Ascending aorta (tissue), 2 donors: ENCODE measurements around the gene NTSR1. TPM values are rescaled to one million over a fixed set of nuclear protein-coding genes. Genes with fewer than 3 reads are reported as not detected.

ENCODE experiments used
- DNase-seq, 2 donors: peaks; one replicate each; pipeline ENCODE4 v3.0.0-alpha.2; 2019; ENCODE audit warnings: low spot score in 2 of 2
- H3K27ac ChIP-seq, 2 donors: fragments of 200-600 bp; sonication (generic); one replicate each; pipeline ENCODE4 v1.5.1; 2016 to 2017; ENCODE audit warnings: mild to moderate bottlenecking in 1 of 2
- H3K27me3 ChIP-seq: fragments of 200-600 bp; sonication (generic); one replicate; pipeline ENCODE4 v1.5.1; 2017
- H3K36me3 ChIP-seq, 2 donors: fragments of 200-600 bp; sonication (generic); one replicate each; pipeline ENCODE4 v1.5.1; 2016
- H3K4me1 ChIP-seq, 2 donors: fragments of 200-600 bp; sonication (generic); one replicate each; pipeline ENCODE4 v1.5.1; 2016 to 2017; ENCODE audit warnings: mild to moderate bottlenecking in 1 of 2
- H3K4me3 ChIP-seq, 2 donors: fragments of 200-600 bp; sonication (generic); one replicate each; pipeline ENCODE4 v1.5.1; 2016 to 2017; ENCODE audit warnings: mild to moderate bottlenecking in 1 of 2
- H3K9me3 ChIP-seq, 2 donors: fragments of 200-600 bp; sonication (generic); one replicate each; pipeline ENCODE4 v1.5.1; 2016
- intact Hi-C: fragments of 100-400 bp; cut with DNase I; formaldehyde crosslinking; loops from one replicate; pipeline ENCODE4 v1.15.1; 2023
- total RNA-seq: library from RNA; depleted of rRNA; stranded (reverse); fragments of >200 nt; gene quantifications from one replicate; pipeline ENCODE4 v1.1.0, GENCODE V29; 2016
- TF ChIP-seq, protein P1 (sequence below), 3 experiments: fragments of 200-600 bp in 2 of 3; fragments of 450-650 bp in 1 of 3; sonication (generic) in 2 of 3; IDR thresholded peaks; one replicate each; pipeline ENCODE4 v1.5.1; 2016 to 2019; ENCODE audit warnings: antibody characterized with exemption in 3 of 3, mild to moderate bottlenecking in 1 of 3, moderate library complexity in 1 of 3

Gene NTSR1
- total RNA-seq, 1 donor from 2014 or later, result not detected

- Histone ChIP-seq H3K4me3 (no peak overlapping the region), H3K9me3 (no peaks in the 10 kb centered on the region), H3K4me1 (peaks cover 0 to 2% of the 10 kb centered on the region in 2 donors), H3K27ac (no peak overlapping the region), H3K27me3 (peaks cover 28% of the 10 kb centered on the region), H3K36me3 (no peaks in the 10 kb centered on the region)
- no peak for DNase-seq
- TF ChIP-seq, protein P1, sequence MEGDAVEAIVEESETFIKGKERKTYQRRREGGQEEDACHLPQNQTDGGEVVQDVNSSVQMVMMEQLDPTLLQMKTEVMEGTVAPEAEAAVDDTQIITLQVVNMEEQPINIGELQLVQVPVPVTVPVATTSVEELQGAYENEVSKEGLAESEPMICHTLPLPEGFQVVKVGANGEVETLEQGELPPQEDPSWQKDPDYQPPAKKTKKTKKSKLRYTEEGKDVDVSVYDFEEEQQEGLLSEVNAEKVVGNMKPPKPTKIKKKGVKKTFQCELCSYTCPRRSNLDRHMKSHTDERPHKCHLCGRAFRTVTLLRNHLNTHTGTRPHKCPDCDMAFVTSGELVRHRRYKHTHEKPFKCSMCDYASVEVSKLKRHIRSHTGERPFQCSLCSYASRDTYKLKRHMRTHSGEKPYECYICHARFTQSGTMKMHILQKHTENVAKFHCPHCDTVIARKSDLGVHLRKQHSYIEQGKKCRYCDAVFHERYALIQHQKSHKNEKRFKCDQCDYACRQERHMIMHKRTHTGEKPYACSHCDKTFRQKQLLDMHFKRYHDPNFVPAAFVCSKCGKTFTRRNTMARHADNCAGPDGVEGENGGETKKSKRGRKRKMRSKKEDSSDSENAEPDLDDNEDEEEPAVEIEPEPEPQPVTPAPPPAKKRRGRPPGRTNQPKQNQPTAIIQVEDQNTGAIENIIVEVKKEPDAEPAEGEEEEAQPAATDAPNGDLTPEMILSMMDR (IDR thresholded peaks at IDR 0.05), result no peak
- intact Hi-C loops, result no loop called here
Measured at GRCh38 chr20:62709537-62709905, 885 bp downstream of the NTSR1 start.

- no peaks in the 10 kb centered on the region for H3K4me1 ChIP-seq
- TF ChIP-seq, protein P1 (IDR thresholded peaks at IDR 0.05), result no peak
- H3K4me3 ChIP-seq, result no peak overlapping the region
Measured at GRCh38 chr20:62710221-62710885, 1.7 kb downstream of the NTSR1 start.

DNA sequence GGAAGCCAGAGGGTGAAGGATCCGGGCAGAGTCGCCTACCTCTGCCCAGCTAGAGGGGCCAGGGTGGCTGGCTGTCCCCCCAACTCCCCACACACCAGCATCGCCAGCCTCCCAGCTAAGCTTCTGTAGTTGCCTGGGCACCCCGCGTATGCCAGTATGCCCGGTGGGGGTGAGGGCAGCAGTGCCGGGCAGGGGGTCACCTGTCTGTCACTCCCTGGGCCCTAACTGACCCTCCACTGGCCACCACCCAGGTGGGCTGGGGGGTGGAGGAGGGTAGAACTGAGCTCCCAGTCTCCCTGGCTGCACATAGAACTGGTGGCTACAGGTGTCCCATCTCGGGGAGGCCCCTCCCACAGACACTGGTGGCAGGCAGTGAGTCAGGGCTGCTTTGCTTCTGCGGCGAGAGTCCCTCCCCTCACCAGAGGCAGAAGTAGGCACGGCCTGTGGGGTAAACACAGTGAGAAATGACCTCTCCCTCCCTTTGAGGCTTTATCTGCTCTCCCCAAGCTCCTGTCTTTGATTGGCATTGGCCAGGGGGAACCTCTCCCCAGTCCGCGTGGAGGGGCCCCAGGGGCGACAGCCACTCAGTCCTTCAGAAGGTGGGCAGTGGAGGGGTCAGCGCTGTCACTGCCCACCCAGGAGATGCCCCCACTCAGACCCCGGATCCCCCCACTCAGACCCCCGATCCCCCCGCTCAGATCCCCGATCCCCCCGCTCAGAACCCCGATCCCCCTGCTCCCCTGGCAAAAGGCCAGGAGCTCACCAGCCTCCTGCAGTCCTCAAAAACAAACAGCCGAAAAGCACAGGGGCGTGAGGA, 2.5 kb downstream of the NTSR1 start:
- intact Hi-C loops, result no loop called here
- Histone ChIP-seq H3K27me3 (peaks cover 28% of the 10 kb centered on the region), H3K4me1 (no peaks in the 10 kb centered on the region), H3K27ac (no peak overlapping the region), H3K36me3 (no peaks in the 10 kb centered on the region), H3K4me3 (no peak overlapping the region), H3K9me3 (no peaks in the 10 kb centered on the region)
- no peak for DNase-seq
- TF ChIP-seq, protein P1 (IDR thresholded peaks at IDR 0.05), result no peak

More at GRCh38 chr20:62710221-62710885, 1.7 kb downstream of the NTSR1 start:
- no peak for DNase-seq
- Histone ChIP-seq H3K27me3 (peaks cover 28% of the 10 kb centered on the region), H3K27ac (no peak overlapping the region), H3K36me3 (no peaks in the 10 kb centered on the region), H3K9me3 (no peaks in the 10 kb centered on the region)
- intact Hi-C loops, result no loop called here

GRCh38 chr20:62711703-62712101, 3.1 kb downstream of the NTSR1 start:
- no peak for DNase-seq
- Histone ChIP-seq H3K4me1 (no peaks in the 10 kb centered on the region), H3K27ac (no peak overlapping the region), H3K27me3 (peaks cover 28% of the 10 kb centered on the region), H3K9me3 (no peaks in the 10 kb centered on the region), H3K4me3 (no peak overlapping the region), H3K36me3 (no peaks in the 10 kb centered on the region)
- intact Hi-C loops, result no loop called here
- TF ChIP-seq, protein P1 (IDR thresholded peaks at IDR 0.05), result no peak

GRCh38 chr20:62712606-62713005, 4.0 kb downstream of the NTSR1 start:
- intact Hi-C loops, result no loop called here
- no peak for DNase-seq
- TF ChIP-seq, protein P1 (IDR thresholded peaks at IDR 0.05), result no peak
- no peak overlapping the region for H3K27ac ChIP-seq
- peaks cover 24% of the 10 kb centered on the region for H3K27me3 ChIP-seq
- no peaks in the 10 kb centered on the region for H3K36me3 ChIP-seq
- no peaks in the 10 kb centered on the region for H3K9me3 ChIP-seq
- no peaks in the 10 kb centered on the region for H3K4me1 ChIP-seq
- H3K4me3 ChIP-seq, result no peak overlapping the region
